DMS 273 treated with DMSO at 0.1 percent for 48 hours (cell line): ENCODE measurements around the gene IRF7.

ENCODE experiments used
- DNase-seq: peaks from one replicate; lab custom pipeline; 2025; lab: John Stamatoyannopoulos, UW

IRF7 gene

GRCh38 chr11:563812-564578 is 51.8 kb downstream of the IRF7 start:
- DNase-seq = no peak

GRCh38 chr11:563066-563811 is 52.5 kb downstream of the IRF7 start:
- DNase-seq = no peak
